ENCODE data around the gene VPS33B. TPM values are rescaled to one million over a fixed set of nuclear protein-coding genes. Genes with fewer than 3 reads are reported as not detected.
"Not testable (repeated sequence)": the region's sequence is repeated elsewhere in the genome, so short reads cannot be mapped to it uniquely, and the experiment has no call there.

Gene VPS33B
- total and polyA plus RNA-seq, 4 donors = 1.3 to 8.9 (median 4.5) TPM

- Histone ChIP-seq H3K4me1 (ENCODE audit: control insufficient read depth in 4 of 4, insufficient read depth in 4 of 4, low read length in 3 of 4) (no peaks in the 10 kb centered on the region), H3K36me3 (ENCODE audit: control insufficient read depth in 4 of 4, insufficient read depth in 3 of 4, low read depth in 1 of 4, low read length in 3 of 4) (no peaks in the 10 kb centered on the region), H3K27me3 (ENCODE audit: control insufficient read depth in 4 of 4, insufficient read depth in 4 of 4, low read length in 3 of 4) (peaks cover 0 to 3% (median 1%) of the 10 kb centered on the region in 4 donors), H3K4me3 (ENCODE audit: low read depth in 1 of 3, low read length in 3 of 3) (no peak overlapping the region), H3K27ac (ENCODE audit: low read depth in 1 of 2, low read length in 2 of 2) (no peak overlapping the region), H3K9me3 (ENCODE audit: control insufficient read depth in 4 of 4, low read length in 3 of 4) (no peaks in the 10 kb centered on the region), H3K9ac (ENCODE audit: low read depth in 1 of 2, low read length in 2 of 2) (no peak overlapping the region)
- peak; percentile 61 for DNase-seq (ENCODE audit: low spot score)
- peak; percentile 84 to 90 for TF ChIP-seq RAD21 (IDR thresholded peaks at IDR 0.05)
- TF ChIP-seq ATF3 (IDR thresholded peaks at IDR 0.05) = no peak
- TF ChIP-seq CTCF (IDR thresholded peaks at IDR 0.05; ENCODE audit: low read depth, low read length, missing input control) = peak; percentile 59
- no peak for TF ChIP-seq YY1 (IDR thresholded peaks at IDR 0.05)
- TF ChIP-seq RXRA (IDR thresholded peaks at IDR 0.05) = peak in 1 of 2 donors; percentile 24
- peak in 1 of 2 donors; percentile 23 for TF ChIP-seq HNF4A (conservative IDR thresholded peaks at IDR 0.05)
- WGBS = 18% methylated on average over 12 of the region's 12 CpGs
These were observed 27.2 kb upstream of the VPS33B start for GRCh38 chr15:91049378-91050127.

GRCh38 chr15:91047545-91048199 lies 25.3 kb upstream of the VPS33B start:
- DNase-seq (ENCODE audit: low spot score) = no peak
- no peaks in the 10 kb centered on the region for H3K9me3 ChIP-seq (ENCODE audit: control insufficient read depth in 4 of 4, low read length in 3 of 4)
- H3K36me3 ChIP-seq (ENCODE audit: control insufficient read depth in 4 of 4, insufficient read depth in 3 of 4, low read depth in 1 of 4, low read length in 3 of 4) = no peaks in the 10 kb centered on the region
- no peak for TF ChIP-seq FOXA2 (IDR thresholded peaks at IDR 0.05)
- TF ChIP-seq HNF4A (conservative IDR thresholded peaks at IDR 0.05) = no peak
- no peak for TF ChIP-seq CTCF (IDR thresholded peaks at IDR 0.05; ENCODE audit: low read depth, low read length, missing input control)
- no peak for TF ChIP-seq JUND (IDR thresholded peaks at IDR 0.05)
- TF ChIP-seq RAD21 (IDR thresholded peaks at IDR 0.05) = no peak
- no peak for TF ChIP-seq EGR1 (IDR thresholded peaks at IDR 0.05; ENCODE audit: low read depth in 2 of 2)
- TF ChIP-seq YY1 (IDR thresholded peaks at IDR 0.05) = no peak
- TF ChIP-seq ATF3 (IDR thresholded peaks at IDR 0.05) = no peak
- TF ChIP-seq REST (IDR thresholded peaks at IDR 0.05) = no peak
- TF ChIP-seq MAX (IDR thresholded peaks at IDR 0.05) = no peak
- no peak for TF ChIP-seq SP1 (IDR thresholded peaks at IDR 0.05)
- no peak for TF ChIP-seq HNF4G (IDR thresholded peaks at IDR 0.05)
- 34% methylated on average over 3 of the region's 4 CpGs for WGBS
- H3K27me3 ChIP-seq (ENCODE audit: control insufficient read depth in 4 of 4, insufficient read depth in 4 of 4, low read length in 3 of 4) = no peaks in the 10 kb centered on the region
- no peak overlapping the region for H3K4me3 ChIP-seq (ENCODE audit: low read depth in 1 of 3, low read length in 3 of 3)
- no peak overlapping the region for H3K9ac ChIP-seq (ENCODE audit: low read depth in 1 of 2, low read length in 2 of 2)
- H3K27ac ChIP-seq (ENCODE audit: low read depth in 1 of 2, low read length in 2 of 2) = no peak overlapping the region
- H3K4me1 ChIP-seq (ENCODE audit: control insufficient read depth in 4 of 4, insufficient read depth in 4 of 4, low read length in 3 of 4) = no peaks in the 10 kb centered on the region

- not testable (repeated sequence) for H3K4me1 ChIP-seq (ENCODE audit: control insufficient read depth in 4 of 4, insufficient read depth in 4 of 4, low read length in 3 of 4); H3K36me3 ChIP-seq (ENCODE audit: control insufficient read depth in 4 of 4, insufficient read depth in 3 of 4, low read depth in 1 of 4, low read length in 3 of 4); H3K9me3 ChIP-seq (ENCODE audit: control insufficient read depth in 4 of 4, low read length in 3 of 4); H3K27me3 ChIP-seq (ENCODE audit: control insufficient read depth in 4 of 4, insufficient read depth in 4 of 4, low read length in 3 of 4); H3K9ac ChIP-seq (ENCODE audit: low read depth in 1 of 2, low read length in 2 of 2); H3K27ac ChIP-seq (ENCODE audit: low read depth in 1 of 2, low read length in 2 of 2); H3K4me3 ChIP-seq (ENCODE audit: low read depth in 1 of 3, low read length in 3 of 3); DNase-seq (ENCODE audit: low spot score)
These were observed 23.7 kb upstream of the VPS33B start for GRCh38 chr15:91046056-91046455.
